HG03354 (cell line): ENCODE results near the gene CLEC16A.

Source experiments
- ATAC-seq: cut with Tn5 transposase; IDR thresholded peaks from one replicate; pipeline ENCODE4 v1.9.1; 2021; ENCODE audit warnings: mild to moderate bottlenecking; ENCODE audit not compliant: unreplicated experiment, poor library complexity, severe bottlenecking

CLEC16A gene

DNA sequence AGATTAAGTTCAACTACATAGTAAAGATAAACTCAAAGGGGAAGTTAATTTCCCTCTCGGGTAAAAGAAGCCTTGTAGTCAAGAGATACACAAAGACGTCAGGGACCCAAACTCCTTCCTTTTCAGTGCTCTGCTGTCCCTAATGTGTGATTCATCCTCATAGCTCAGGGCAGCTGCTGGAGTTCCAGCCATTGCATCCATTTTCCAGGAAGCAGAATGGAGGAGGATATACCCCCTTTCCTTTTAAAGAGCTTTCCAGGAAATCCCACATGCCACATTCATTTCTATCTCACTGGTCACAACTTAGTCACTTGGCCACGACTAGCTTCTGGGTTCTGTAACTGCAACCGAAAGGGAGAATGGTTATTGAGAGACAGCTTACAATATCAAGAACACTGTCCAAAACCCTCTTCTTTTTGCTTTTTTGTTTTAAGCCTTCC is 216.3 kb downstream of the CLEC16A start:
- no peak for ATAC-seq

GRCh38 chr16:11161439-11161838 is 217.1 kb downstream of the CLEC16A start:
- ATAC-seq, result no peak

DNA sequence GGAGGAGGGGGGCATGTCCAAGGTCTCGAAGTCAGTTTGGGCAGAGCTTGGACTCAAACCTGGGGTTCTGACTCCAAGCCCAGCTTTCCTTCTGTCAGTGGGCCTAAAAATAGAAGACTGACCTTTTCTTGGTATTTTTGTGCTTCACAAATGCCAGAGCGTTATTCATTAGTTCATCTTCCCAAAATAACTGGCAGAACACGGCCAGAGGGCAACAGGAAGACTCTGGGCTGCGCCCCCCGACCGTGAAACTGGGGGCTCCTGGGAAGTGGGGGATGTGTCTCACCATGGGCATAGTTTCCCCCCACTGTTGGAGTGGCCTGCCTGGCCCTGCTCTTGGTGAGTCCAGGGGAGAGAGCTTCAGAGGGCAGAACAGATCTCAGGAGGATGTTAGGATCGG is 217.6 kb downstream of the CLEC16A start:
- ATAC-seq, result no peak

DNA sequence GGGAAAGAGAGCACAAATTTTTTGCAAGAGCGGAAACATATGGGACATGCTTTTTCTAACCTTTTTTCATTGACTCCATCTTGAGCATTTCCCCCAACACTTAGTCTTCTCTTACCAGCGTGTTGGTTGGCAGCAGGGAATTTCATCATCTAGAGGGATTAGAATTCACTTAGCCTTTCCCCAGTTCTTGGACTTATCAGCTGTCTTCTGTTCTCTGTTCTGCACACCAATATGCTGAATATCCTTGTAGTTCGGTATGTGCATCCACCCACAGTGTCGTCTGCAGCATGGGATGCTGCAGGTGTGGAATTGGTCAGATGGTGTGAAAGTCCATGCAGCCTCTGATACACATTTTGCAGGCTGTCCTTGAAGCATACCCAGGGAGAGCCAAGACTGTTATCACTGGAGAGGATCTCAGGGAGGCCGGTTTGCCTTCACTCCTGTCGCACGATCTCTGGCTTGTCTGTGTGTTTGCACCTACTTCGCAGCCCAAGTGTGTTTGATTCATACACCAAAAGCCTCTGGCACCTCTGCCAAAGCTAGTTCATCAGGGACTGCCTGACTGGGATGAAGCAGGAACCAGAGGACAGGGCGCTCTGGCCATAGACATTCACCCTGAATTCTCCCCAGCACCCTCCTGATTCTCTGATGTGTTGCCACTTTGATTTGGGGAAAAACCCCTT is 218.4 kb downstream of the CLEC16A start:
- no peak for ATAC-seq

DNA sequence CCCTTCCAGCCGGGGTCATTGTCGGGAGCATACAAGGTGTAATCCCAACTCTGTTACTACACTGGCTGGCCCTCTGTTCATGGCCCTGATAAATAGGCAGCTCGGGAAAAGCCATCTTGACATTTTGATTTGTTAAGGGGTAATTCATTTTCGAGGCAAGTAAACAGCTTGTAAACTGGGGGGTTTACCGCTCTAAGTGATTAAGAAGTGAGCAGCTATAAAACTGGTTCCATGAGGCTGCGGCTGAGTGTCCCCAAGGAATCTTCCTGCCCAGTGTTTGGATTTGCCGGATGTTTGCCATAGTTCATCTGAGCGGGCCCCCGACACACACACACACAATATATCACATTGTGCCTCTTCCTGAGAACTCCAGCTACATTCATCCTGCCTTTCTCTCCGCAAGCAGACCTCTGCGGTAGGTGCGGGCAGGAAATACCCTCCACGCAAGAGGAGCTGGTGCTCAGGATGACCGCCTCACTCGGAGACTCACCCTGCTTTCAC is 219.4 kb downstream of the CLEC16A start:
- ATAC-seq, result no peak

DNA sequence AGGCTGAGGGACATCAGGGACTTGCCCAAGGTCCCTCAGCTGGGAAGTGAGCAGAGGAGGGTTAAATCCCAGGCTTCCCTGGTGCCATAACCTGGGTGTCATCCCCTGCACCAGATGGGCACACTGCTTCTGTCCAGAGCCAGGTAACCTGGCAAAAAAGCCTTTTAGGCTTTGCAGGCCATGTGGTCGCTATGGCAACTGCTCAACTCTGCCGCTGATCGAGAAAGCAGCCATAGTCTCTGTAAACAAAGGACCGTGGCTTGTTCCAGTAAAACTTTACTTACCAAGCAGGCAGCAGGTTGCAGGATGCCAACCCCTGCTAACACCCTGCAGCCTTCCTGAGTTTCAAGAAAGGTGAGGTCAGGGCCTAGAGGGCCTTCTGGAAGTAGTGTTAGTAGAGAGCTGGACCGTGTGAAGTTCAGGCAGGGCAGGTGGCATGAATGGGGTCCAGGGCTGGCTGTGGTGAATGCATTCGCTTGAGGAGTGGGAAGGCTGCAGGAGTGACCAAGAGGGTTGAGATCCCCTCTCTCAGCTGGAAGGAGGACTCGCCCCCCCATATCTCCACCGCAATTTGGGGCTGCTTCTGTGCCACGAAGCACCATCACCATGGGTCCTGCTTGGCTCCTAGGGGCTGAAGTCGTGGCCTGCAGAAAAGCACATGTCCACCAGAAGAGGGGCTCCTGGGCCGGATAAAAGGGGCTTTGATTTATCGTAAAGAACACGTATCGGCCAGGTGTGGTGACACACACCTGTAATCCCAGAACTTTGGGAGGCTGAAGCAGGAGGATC is 220.3 kb downstream of the CLEC16A start:
- ATAC-seq, result no peak

GRCh38 chr16:11165349-11165748 is 221.0 kb downstream of the CLEC16A start:
- ATAC-seq, result no peak

GRCh38 chr16:11165894-11166665 is 221.7 kb downstream of the CLEC16A start:
- ATAC-seq, result no peak

DNA sequence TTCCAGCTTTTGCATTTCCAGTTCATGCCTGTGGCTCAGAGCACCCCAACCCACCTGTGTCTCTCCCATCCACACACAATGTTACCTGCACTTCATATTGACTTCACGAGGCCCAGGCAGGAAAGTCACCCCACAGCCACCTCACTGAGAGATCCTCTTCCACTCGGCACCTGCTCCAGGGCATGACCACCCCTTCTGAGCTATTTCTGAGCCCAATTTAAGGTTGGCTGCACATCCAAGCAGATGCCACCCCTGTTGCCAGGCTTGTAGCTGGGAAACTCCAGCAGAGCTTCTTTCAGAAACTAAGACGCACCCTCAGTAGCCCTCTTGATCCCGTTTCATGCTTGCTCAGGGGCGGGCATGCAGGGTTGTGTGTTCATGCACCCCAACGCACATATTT is 223.2 kb downstream of the CLEC16A start:
- ATAC-seq, result no peak

DNA sequence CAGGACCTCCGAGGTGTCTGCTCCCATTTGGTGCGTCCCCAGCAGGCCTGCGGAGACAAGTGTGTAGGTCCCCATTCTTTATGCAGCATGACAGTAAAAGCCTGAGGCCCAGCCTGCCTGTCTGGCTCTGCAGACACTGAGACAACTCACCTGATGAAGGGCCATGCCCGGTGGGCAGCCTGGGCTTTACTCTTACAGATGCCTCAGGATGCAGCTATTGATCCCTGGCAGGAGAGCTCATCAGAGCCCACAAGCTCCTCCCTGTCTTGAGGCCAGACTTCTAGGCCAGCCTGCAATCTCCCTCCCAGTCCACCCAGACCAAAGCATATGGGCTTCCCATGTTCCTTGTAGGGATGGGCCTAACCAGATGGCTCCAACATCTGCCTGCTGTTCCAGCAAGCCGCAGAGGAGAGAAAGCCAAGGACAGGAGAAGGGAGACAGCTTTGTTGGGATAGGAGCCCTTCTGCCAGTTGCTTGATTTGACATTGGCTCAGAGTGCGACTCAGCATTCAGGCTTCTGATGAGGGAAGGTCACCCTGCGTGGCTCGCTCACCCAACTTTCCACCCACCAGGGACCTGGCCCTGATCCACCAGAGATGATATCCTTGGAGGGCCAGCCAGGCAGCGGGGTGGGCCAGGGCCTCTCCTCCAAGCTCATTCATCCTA is 224.2 kb downstream of the CLEC16A start:
- no peak for ATAC-seq

DNA sequence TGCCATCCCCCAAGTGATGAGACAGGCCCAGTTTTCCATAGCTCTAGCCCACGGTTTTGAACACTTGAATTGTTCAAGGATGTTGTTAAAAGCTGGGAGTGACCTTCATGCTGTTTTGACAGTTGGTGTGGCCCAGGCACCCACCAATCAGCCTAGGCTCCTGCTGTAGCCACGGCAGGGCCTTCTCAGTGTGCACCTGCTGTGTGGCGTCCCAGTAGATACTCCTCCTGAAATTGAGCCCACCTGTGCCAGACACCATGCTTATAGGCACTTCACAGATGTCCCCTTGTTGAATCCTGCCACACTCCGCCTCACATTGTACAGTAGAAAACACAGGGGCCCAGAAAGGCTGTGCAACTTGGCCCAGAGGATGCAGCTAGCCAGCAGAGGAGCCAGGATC is 225.3 kb downstream of the CLEC16A start:
- no peak for ATAC-seq

DNA sequence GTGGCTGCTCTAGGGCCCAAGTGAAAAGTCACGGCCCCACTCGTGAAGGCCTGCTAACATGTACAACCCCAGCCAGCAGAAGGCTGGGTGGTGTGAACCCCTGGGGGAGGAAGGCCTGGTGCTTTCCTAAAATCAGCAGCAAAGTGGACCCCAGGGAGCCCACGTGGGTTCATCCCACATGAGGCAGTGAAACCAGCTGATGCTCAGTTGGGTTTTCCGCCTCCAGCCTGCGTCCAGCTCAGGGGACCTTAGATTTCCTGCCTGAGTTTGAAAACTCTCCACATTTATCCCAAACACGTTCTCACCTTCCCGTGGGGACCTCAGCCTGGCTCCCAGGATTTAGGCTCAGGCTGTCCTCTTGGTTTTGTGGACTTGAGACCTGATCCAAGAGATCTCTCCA is 225.8 kb downstream of the CLEC16A start:
- no peak for ATAC-seq

DNA sequence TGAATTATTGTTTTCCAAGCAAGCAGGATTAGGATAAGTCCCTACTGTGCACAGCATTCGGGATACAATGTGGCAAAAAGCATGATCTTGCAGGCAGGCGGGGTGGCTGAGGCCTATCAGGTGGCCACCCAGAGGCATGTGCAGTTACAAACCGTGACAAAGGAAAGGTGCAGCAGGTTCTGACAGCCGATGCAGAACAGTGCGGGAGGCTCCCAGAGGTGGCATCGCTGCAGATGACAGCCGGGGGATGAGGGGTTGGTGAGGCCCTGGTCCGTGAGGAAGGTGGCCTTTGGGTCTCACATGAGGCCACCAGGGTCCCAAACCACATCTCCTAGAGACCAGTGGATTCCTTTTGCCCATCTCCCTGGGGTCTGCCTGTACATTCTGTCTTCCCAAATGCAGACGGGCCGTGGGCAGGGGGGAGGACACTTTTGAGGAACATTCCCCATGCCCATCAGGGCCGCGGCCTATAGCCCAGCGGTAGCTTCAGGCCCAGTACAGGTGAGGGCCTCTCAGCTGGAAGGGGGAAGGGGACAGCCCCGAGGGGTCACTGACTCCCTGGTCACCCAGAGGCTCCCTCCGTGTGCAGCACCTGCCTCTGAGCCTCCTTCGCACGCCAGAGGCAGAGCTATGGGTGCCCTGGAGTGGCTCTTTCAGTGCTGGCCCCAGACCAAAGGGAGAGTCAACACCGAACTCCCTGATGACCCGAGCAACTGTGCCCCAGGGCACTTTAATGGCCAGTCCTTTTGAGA is 226.5 kb downstream of the CLEC16A start:
- no peak for ATAC-seq

- no peak for ATAC-seq
These were observed 227.0 kb downstream of the CLEC16A start for GRCh38 chr16:11171448-11171709.

- ATAC-seq, result no peak
These were observed 227.5 kb downstream of the CLEC16A start for GRCh38 chr16:11171757-11172299.

- ATAC-seq, result no peak
These were observed 229.1 kb downstream of the CLEC16A start for GRCh38 chr16:11173426-11173825.

DNA sequence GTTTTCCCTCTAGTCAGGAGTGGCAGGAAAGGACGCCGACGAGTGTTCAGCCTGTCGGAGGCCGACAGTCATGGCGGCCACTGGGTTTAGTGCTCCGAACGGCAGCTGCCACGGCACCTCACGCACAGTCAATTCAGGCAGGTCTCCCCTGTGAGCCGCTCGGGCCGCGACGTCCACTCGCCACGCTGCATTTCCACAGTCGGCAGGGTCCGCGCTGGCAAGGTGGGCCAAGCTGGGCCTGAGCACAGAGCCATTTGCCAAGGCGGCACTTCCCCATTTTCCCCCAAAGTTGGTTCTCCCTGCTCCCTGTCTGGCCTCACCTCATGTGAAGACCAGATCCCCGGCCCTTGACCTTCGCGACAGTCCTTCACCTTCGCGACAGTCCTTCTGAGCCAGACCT is 229.8 kb downstream of the CLEC16A start:
- no peak for ATAC-seq

DNA sequence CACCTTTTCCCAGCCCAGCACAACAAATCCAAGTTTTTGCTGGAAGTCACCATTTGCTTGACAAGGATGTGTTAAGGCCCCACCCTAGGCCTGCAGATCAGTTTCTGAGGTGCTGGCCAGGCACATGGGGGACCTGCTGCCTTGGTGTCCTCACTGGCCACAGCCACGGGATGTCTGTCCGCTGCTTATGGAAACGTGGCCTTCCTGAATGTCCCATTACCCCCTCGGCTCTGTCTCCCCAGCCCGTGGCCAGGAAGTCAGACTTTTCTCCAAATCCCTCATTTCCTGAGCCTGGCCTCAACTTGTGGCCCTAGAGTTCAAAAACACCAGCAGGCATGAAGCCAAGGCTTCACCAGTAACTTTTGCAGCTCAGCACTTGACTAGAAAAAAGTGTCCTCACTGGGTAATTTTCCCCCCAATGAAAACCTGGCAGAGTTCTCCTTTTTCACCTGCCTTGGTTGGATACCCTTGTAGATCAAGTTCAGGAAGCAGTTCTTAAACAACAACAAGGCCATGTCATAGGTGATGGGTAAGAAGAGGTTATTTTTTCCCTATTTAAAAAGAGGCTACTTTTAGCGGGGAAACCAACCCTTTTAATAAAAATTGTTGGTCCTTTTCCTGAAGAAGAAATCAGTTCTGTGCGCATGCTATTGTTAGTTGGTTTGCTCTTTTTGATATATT is 230.9 kb downstream of the CLEC16A start:
- ATAC-seq, result peak; percentile 2
